Ishikawa (cell line): ENCODE results near the gene SNX11.

Source experiments
- CEBPB ChIP-seq: IDR thresholded peaks from 2 replicates; pipeline ENCODE4 v1.6.1; 2012
- YY1 ChIP-seq: IDR thresholded peaks from 2 replicates; pipeline ENCODE4 v1.6.1; 2012; ENCODE audit warnings: low read depth

DNA sequence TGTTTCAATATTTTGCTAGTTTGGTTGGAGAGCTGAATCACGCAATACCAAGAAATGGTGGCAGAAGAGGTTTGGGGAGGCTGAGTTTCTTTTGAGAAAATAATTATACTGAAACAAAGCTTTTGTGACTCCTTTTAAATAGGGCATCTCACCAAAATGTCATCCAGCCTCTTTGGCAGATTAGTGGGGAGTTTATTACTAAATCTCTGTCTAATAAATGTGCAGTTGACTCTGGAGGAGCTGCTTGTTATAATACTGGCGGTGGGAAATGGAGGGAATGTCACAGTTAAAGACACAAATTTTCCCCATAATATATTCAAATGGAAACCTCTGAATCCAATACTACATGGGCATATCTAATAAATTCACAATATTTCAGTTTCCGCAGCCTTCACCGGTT lies 44.7 kb downstream of the SNX11 start:
- TF ChIP-seq CEBPB = no peak
- TF ChIP-seq YY1 = no peak
